Neural cell (in vitro differentiated cells): ENCODE data around the gene TTC39C. TPM values are rescaled to one million over a fixed set of nuclear protein-coding genes. Genes with fewer than 3 reads are reported as not detected.
"Not testable (repeated sequence)": the region's sequence is repeated elsewhere in the genome, so short reads cannot be mapped to it uniquely, and the experiment has no call there.

ENCODE experiments used
- H2AFZ ChIP-seq: fragments of 200-600, 300-800 bp; sonication (generic), shearing (Covaris generic); 2 replicates; pipeline ENCODE4 v1.6.0; 2014; ENCODE audit warnings: low read depth, mild to moderate bottlenecking, antibody characterized with exemption, low read length, moderate library complexity
- H3F3A ChIP-seq: fragments of 200-600 bp; shearing (Covaris generic); 2 replicates; pipeline ENCODE4 v1.6.1; 2016; ENCODE audit warnings: mild to moderate bottlenecking, moderate library complexity, mixed read lengths, antibody characterized with exemption, low read length; ENCODE audit not compliant: insufficient read depth, poor library complexity, severe bottlenecking
- H3K27ac ChIP-seq: fragments of 200-600, 300-800 bp; sonication (generic), shearing (Covaris generic); 2 replicates; pipeline ENCODE4 v1.5.1; 2014; ENCODE audit warnings: mild to moderate bottlenecking, low read length, moderate library complexity
- H3K27me3 ChIP-seq: fragments of 300-800, 200-600 bp; sonication (generic), shearing (Covaris generic); 2 replicates; pipeline ENCODE4 v1.6.0; 2014; ENCODE audit warnings: mild to moderate bottlenecking, low read depth, low read length, moderate library complexity; ENCODE audit not compliant: insufficient read depth
- H3K36me3 ChIP-seq: fragments of 300-800, 200-600 bp; sonication (generic), shearing (Covaris generic); 2 replicates; pipeline ENCODE4 v1.5.1; 2014; ENCODE audit warnings: mild to moderate bottlenecking, antibody characterized with exemption, low read length, moderate library complexity; ENCODE audit not compliant: insufficient read depth
- H3K4me2 ChIP-seq: fragments of 300-800, 200-600 bp; sonication (generic), shearing (Covaris generic); 2 replicates; pipeline ENCODE4 v1.6.0; 2014; ENCODE audit warnings: mild to moderate bottlenecking, low read length
- H3K4me3 ChIP-seq: fragments of 300-800, 200-600 bp; sonication (generic), shearing (Covaris generic); 2 replicates; pipeline ENCODE4 v1.5.1; 2014; ENCODE audit warnings: mild to moderate bottlenecking, low read length, moderate library complexity
- H3K79me2 ChIP-seq: fragments of 200-600 bp; shearing (Covaris generic); replicated peaks from 2 replicates; pipeline ENCODE4 v1.6.0; 2014; ENCODE audit warnings: mild to moderate bottlenecking, low read length, moderate library complexity; ENCODE audit not compliant: insufficient read depth
- H3K9ac ChIP-seq: fragments of 300-800, 200-600 bp; sonication (generic), shearing (Covaris generic); 2 replicates; pipeline ENCODE4 v1.6.1; 2016; ENCODE audit warnings: mild to moderate bottlenecking, low read length, mixed read lengths
- H3K9me2 ChIP-seq: fragments of 200-600 bp; shearing (Covaris generic); 2 replicates; pipeline ENCODE4 v1.6.1; 2016; ENCODE audit warnings: mild to moderate bottlenecking, low read length, mixed read lengths; ENCODE audit not compliant: insufficient read depth
- H3K9me3 ChIP-seq: fragments of 200-600, 300-800 bp; sonication (generic), shearing (Covaris generic); 2 replicates; pipeline ENCODE4 v1.6.1; 2016; ENCODE audit warnings: mild to moderate bottlenecking, mixed run types, low read length, moderate library complexity, mixed read lengths
- H4K20me1 ChIP-seq: fragments of 200-600 bp; shearing (Covaris generic); 2 replicates; pipeline ENCODE4 v1.6.1; 2016; ENCODE audit warnings: mild to moderate bottlenecking, mixed run types; ENCODE audit not compliant: insufficient read depth
- CTCF ChIP-seq: fragments of 450-650 bp; IDR thresholded peaks from 2 replicates; pipeline ENCODE4 v1.5.1; 2014; ENCODE audit warnings: antibody characterized with exemption, mild to moderate bottlenecking, moderate library complexity; ENCODE audit not compliant: poor library complexity, severe bottlenecking
- EP300 ChIP-seq: fragments of 450-650 bp; conservative IDR thresholded peaks from 2 replicates; pipeline ENCODE4 v1.6.1; 2014; ENCODE audit warnings: antibody characterized with exemption, mild to moderate bottlenecking, moderate library complexity; ENCODE audit not compliant: poor library complexity, severe bottlenecking
- EZH2 ChIP-seq: fragments of 200-600, 300-800 bp; shearing (Covaris generic), sonication (generic); IDR thresholded peaks from 2 replicates; pipeline ENCODE4 v1.6.1; 2014; ENCODE audit warnings: antibody characterized with exemption, low read length, borderline replicate concordance, mild to moderate bottlenecking; ENCODE audit not compliant: insufficient read depth, poor library complexity, severe bottlenecking
- MXI1 ChIP-seq: fragments of 450-650 bp; conservative IDR thresholded peaks from 2 replicates; pipeline ENCODE4 v1.6.1; 2014; ENCODE audit warnings: antibody characterized with exemption, mild to moderate bottlenecking; ENCODE audit not compliant: poor library complexity, severe bottlenecking
- POLR2AphosphoS5 ChIP-seq: IDR thresholded peaks from 2 replicates; pipeline ENCODE4 v1.6.1; 2012
- RAD21 ChIP-seq: fragments of 450-650 bp; conservative IDR thresholded peaks from 2 replicates; pipeline ENCODE4 v1.6.1; 2014; ENCODE audit warnings: antibody characterized with exemption, mild to moderate bottlenecking, moderate library complexity
- REST ChIP-seq: IDR thresholded peaks from 2 replicates; pipeline ENCODE4 v1.6.1; 2012; ENCODE audit warnings: borderline replicate concordance
- SMC3 ChIP-seq: fragments of 450-650 bp; conservative IDR thresholded peaks from 2 replicates; pipeline ENCODE4 v1.6.1; 2014; ENCODE audit warnings: antibody characterized with exemption, mild to moderate bottlenecking, moderate library complexity; ENCODE audit not compliant: poor library complexity
- TAF1 ChIP-seq: IDR thresholded peaks from 2 replicates; pipeline ENCODE4 v1.6.1; 2012; ENCODE audit warnings: low read depth
- polyA plus RNA-seq: library from polyadenylated mRNA; depleted of rRNA; stranded (reverse); fragments of >200 nt; gene quantifications from 2 replicates; pipeline ENCODE4 v1.2.3, GENCODE V29; 2014

TTC39C gene
- polyA plus RNA-seq, 1 donor from 2014 or later = 19.9 TPM

- no peak overlapping the region for H3K9ac ChIP-seq
- H2AFZ ChIP-seq = no peak overlapping the region
- no peaks in the 10 kb centered on the region for H3K79me2 ChIP-seq
- H3K4me2 ChIP-seq = no peak overlapping the region
- no peaks in the 10 kb centered on the region for H3K36me3 ChIP-seq
- no peaks in the 10 kb centered on the region for H3K9me2 ChIP-seq
- H3F3A ChIP-seq = no peaks in the 10 kb centered on the region
- no peaks in the 10 kb centered on the region for H3K27me3 ChIP-seq
- TF ChIP-seq POLR2AphosphoS5 = no peak
- TF ChIP-seq REST = no peak
- TF ChIP-seq RAD21 = no peak
- TF ChIP-seq SMC3 = no peak
- TF ChIP-seq MXI1 = no peak
- no peak for TF ChIP-seq CTCF
- TF ChIP-seq TAF1 = no peak
- no peak for TF ChIP-seq EP300
- TF ChIP-seq EZH2 = no peak
- no peaks in the 10 kb centered on the region for H3K9me3 ChIP-seq
- H3K27ac ChIP-seq = no peak overlapping the region
- H3K4me3 ChIP-seq = no peak overlapping the region
- no peaks in the 10 kb centered on the region for H4K20me1 ChIP-seq
These were observed 59.2 kb downstream of the TTC39C start for GRCh38 chr18:24073791-24074190.

GRCh38 chr18:24074757-24075156 is 60.2 kb downstream of the TTC39C start:
- not testable (repeated sequence) for H3K9me2 ChIP-seq, H3K9me3 ChIP-seq, H3K79me2 ChIP-seq, H3K36me3 ChIP-seq, H3K27ac ChIP-seq, H3F3A ChIP-seq, H2AFZ ChIP-seq, H3K4me3 ChIP-seq, H3K9ac ChIP-seq, H3K27me3 ChIP-seq, H3K4me2 ChIP-seq, H4K20me1 ChIP-seq
